Measurements from ENCODE around the gene WDR62.
A peak's percentile ranks its signal among the peaks of the same experiment; 100 is the strongest.
"Not testable (repeated sequence)": the region's sequence is repeated elsewhere in the genome, so short reads cannot be mapped to it uniquely, and the experiment has no call there.

The WDR62 gene

DNA sequence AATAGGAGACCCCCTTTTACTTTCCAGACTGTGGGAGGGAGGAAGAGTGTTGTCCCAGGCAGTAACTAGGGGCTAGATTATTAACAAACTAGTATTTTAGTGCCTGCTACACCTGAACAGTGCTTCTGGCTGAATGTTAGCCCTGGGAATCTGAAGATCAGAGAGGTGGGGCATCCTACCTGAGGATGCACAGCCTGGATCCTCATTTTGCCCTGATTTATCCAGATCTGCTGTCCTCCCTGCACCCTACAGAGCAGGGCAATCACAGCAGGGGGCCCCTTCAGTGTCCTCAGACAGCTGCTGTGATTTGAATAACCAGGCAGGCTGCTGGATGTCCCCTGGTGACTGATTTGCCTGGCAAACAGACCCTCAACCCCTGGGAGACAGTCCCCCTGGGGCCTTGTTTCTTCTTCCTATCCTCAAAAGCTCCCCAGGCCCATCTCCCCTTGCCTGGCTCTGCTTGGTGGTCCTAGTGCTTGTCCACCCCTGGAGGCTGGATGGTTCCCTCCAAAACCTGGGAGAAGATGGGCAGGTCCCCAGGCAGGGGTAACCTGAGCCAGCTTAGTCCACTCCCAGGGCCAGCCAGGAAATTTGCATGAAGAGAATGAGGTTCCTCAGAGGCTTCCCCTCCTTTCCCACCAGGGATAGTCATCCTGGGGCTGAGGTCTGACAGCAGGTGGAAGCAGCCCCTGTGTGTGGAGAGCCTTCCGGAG is 55.9 kb downstream of the WDR62 start, which contains the start of gene OVOL3:
TSS of gene OVOL3 (plus strand) at position 657 of the 713 bp plus-strand sequence. CDS start 60 bp downstream, outside the sequence.
- DNase-seq (ENCODE audit: low read depth in 2 of 2): no peak

DNA sequence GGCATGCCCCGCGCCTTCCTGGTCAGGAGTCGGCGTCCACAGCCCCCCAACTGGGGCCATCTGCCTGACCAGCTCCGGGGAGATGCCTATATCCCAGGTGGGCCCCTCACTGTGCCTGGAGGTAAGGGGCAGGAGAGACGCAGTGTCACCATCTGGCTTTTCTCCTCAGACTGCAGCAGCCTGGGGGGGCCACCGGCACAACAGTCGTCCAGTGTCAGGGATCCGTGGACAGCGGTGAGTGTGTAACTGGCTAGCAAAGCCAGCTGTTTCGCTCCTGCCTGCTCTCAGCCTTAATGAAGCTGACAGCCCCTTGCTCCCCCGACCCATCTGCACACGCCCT is 56.5 kb downstream of the WDR62 start:
- DNase-seq (ENCODE audit: low read depth in 2 of 2): no peak

DNA sequence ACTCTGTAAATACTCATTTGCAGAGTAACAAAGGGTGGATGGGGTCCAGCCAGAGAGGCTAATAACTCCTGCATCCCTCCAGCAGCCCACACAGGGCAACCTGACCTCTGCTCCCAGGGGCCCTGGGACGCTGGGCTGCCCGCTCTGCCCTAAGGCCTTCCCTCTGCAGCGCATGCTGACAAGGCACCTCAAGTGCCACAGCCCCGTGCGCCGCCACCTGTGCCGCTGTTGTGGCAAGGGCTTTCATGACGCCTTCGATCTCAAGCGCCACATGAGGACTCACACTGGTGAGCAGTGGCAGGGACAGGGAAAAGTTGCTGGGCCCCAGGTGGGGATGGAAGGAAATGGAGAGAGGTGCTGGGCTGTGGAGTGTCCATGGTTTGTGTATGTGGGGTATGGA is 58.0 kb downstream of the WDR62 start:
- no peak for DNase-seq (ENCODE audit: low read depth in 2 of 2)

DNA sequence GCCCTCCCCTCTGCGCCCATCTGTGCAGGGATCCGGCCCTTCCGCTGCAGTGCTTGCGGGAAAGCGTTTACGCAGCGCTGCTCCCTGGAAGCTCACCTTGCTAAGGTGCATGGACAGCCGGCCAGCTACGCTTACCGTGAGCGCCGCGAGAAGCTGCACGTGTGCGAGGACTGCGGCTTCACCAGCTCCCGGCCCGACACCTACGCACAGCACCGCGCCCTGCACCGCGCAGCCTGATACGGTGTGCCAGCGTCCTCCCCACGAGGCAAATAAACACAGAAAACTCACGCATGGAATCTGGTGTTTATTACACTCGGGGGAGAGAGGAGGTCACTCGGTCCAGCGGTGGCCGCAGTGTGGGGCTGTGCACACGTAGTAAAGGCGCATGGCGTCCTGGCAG is 58.7 kb downstream of the WDR62 start:
- no peak for DNase-seq (ENCODE audit: low read depth in 2 of 2)

DNA sequence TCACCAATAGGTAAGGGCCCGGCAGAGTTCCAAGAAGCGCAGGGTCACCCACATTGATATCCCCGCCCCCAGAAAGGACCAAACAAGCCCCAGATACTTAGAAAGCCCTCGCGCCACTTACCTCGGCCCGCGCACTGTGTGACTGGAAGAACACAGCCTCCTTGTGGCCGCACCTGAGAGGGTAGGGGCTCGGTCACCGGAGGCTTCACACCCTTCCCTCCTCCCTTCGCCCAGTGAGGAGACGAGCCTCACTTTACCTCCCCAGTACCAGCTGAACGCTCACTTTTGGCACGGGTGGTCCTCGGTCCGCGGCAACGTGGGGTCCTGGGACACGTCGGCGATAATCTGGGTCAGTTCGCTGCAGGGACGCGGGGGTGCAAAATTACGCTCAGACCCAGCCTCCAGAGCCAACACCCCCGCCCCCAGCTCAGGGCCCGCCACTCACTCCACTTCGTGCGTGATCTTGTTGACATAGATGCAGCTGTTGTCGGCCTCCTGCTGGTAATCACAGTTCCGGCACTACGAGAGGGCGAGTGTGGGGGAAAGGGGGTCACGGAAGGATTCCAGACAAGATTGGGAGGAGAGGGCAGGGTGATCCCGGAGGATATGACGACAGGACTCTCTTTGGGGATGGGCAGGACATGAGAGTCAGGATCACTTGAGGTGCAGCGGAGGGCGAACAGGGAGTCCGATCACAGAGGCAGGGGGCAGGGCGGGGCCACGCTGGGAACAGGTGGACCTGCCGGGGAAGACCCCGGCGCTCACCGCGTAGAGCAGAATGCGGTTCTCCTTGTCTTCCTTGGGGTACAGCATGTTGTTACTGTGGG is 59.4 kb downstream of the WDR62 start:
- DNase-seq (ENCODE audit: low read depth in 2 of 2): no peak

DNA sequence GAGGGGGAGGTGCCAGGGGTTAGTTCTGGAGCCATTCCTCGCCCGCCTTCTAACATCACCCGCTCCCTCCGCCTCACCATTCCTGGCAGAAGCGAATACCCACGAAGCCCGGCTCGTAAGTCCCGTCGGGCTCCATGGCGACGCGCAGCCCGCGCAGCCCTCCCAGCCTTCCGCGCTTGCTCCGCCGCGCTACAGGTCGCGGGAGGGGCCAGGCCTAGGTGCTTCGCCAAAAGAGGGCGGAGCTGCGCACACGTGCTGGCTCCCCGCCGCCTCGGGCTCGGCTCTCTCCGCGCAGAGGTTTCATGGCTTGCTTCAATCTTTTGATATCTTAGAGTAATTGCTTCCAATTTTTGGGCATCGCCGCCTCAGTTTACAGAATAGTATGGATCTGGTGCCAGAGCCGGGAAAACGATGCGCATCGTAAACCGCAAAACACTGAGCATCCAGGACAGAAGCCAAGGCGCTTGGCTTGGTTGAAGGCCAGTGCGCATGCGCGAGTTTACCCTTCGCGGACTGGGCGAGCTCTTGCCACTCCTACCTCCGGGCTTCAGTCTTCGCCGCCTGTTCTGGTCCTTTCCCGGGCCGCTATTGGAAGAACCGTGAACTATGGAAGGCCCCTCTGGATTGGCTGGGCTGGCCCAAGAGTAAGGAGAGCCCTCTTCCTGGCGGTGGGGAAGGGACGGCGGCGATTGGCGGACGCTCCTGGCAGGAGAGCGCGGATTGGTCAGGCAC is 60.2 kb downstream of the WDR62 start, which contains the start of gene POLR2I:
TSS of gene POLR2I (minus strand) at position 155 of the 732 bp plus-strand sequence. CDS start at position 136, 19 bp downstream.
- DNase-seq (ENCODE audit: low read depth in 2 of 2): peak; percentile 96 to 97

DNA sequence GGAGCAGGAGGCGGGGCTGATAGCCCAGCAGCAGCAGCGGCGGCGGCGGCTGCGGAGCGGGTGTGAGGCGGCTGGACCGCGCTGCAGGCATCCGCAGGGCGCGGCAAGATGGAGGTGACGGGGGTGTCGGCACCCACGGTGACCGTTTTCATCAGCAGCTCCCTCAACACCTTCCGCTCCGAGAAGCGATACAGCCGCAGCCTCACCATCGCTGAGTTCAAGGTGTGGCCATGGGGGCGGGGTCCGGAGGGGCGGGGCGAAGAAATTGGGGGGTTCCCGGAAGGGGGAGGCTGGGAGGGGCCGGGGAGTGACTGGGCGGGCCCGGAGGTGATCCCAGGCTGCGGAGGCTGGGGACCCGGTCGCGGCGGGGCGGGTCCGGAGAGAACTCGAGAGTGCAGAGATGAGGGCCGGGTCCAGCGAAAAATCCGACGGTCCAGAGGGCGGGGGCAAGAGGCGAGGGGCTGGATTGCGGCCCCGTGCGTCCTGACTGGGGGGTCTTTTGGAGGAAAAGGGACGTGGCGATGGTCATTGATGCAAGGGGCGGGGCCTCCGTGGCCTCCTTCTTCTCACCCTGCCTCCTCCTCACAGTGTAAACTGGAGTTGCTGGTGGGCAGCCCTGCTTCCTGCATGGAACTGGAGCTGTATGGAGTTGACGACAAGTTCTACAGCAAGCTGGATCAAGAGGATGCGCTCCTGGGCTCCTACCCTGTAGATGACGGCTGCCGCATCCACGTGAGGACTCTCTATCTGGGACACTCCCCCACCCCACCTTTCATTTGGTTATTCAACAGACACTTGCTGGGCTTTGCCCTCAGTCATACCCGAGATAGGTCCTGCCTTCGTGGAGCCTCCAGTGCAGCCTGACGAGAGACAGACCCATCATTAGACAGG is 61.0 kb downstream of the WDR62 start, which contains the start of gene TBCB:
TSS of gene TBCB (plus strand) at position 16 of the 891 bp plus-strand sequence. CDS start at position 109, 93 bp downstream.
- DNase-seq (ENCODE audit: low read depth in 2 of 2): peak; percentile 93 to 96

DNA sequence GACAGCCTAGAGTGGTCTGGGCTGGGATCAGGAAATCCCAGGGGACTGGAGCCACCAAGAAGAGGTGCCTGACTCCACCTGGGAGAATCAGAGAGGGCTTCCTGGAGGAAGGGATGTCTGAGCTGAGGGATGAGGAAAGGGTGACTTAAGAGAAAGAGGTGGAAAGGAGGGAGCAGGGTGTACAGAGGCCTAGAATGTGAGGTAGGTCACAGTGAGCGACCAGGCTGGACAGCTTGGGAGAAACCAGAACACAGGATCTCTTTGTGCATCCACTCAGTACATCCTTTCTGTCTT is 61.6 kb downstream of the WDR62 start:
- no peak for DNase-seq (ENCODE audit: low read depth in 2 of 2)

DNA sequence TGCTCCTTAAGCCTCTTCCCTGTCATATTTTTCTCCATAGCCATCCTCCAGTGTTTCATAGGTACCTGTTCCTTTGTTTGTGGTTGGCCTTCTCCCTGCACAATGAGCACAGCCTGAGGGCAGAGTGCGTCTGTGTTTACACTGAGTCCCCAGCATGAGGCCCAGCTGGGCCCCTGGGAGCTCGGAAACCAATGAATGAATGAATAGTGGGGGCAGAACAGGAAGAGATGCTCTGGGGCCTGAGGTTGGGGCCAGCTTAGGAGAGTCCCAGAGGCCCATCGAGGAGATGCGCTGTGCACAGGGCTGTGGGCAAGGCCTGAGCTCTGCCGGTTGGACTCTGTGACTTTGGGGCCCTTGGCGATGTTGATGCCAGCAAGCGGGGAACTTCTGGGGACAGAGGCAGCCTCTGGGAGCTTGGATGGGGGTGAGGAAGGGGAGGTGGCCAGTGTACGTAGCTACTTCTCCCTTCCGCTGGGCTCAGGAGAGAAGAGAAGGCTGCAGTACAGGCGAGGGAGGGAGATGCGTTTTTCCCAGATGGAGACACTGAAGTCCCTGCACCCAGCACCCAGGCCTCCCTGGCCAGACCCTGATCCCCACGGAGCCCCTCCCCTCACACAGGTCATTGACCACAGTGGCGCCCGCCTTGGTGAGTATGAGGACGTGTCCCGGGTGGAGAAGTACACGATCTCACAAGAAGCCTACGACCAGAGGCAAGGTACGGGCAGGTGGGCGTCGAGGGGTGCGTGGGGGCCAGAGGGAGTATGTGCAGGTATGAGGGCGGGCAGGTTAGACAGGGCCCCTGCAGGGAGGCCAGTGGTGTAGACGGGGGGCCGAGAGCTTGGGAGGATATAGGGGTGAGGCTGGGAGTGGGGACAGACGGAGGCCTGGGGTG is 65.6 kb downstream of the WDR62 start:
- no peak for DNase-seq (ENCODE audit: low read depth in 2 of 2)

DNA sequence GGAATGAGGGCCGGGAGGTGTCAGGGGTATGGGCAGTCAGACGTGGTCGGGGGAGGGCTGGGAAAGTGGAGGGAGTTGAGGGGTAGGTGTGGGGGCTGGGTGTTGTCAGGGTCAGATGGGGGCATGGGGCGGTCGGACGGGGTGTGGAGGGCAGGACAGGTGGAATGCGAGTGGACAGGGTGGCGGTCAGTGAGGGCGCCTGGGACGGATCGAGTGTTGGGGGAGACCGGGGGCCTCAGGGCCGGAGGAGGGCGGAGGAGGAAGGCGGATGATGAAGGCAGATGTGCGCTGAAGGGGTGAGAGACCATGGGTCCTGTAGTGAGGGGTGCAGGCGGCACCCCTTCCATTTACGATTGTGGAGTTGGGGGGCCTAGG is 66.3 kb downstream of the WDR62 start:
- DNase-seq (ENCODE audit: low read depth in 2 of 2): no peak

DNA sequence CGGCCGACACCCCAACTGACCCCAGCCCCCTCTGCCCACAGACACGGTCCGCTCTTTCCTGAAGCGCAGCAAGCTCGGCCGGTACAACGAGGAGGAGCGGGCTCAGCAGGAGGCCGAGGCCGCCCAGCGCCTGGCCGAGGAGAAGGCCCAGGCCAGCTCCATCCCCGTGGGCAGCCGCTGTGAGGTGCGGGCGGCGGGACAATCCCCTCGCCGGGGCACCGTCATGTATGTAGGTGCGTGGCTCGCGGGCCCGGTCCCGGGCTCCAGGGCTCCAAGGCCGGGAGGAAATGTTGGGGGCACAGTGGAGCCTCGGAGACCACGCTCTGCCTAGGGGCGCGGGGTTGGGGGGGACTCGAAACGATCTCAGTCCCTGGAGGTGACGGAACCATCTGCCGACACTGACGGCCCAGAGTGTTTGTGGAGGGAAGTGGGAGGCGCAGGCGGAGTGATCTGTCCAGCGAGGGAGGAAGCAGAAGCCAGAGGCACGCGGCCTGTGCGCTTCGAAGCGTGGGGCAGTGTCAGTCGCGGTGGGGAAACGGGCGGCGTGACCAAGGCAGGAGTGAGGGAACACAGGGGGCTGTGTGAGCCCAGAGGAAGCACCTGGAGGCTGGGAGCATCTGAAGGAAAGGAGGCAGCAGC is 66.9 kb downstream of the WDR62 start:
- no peak for DNase-seq (ENCODE audit: low read depth in 2 of 2)

DNA sequence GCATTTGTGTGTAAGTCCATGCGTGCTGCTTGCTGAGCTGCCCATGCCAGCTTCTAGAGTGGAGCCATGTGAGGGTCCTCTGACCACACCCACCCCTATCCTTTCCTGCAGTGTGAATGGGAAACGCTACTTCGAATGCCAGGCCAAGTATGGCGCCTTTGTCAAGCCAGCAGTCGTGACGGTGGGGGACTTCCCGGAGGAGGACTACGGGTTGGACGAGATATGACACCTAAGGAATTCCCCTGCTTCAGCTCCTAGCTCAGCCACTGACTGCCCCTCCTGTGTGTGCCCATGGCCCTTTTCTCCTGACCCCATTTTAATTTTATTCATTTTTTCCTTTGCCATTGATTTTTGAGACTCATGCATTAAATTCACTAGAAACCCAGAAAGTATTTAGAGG is 70.9 kb downstream of the WDR62 start:
- DNase-seq (ENCODE audit: low read depth in 2 of 2): no peak

DNA sequence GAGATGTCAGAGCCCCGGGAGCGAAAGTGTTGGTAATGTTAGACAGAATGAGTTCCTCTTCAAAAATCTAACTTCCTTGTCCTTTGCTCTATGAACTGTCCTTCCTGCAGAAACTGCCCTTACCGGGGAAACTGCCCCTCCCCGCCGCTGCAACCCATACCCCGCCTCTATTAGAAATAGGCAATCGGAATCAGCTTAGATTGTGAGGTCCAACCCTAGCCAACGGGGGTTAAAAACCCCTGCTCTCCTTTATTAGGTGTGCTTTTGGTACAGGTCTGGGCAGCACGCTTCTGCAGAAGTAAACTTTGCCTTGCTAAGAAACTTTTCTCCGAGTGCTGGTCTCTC is 73.7 kb downstream of the WDR62 start:
- DNase-seq (ENCODE audit: low read depth in 2 of 2): no peak

DNA sequence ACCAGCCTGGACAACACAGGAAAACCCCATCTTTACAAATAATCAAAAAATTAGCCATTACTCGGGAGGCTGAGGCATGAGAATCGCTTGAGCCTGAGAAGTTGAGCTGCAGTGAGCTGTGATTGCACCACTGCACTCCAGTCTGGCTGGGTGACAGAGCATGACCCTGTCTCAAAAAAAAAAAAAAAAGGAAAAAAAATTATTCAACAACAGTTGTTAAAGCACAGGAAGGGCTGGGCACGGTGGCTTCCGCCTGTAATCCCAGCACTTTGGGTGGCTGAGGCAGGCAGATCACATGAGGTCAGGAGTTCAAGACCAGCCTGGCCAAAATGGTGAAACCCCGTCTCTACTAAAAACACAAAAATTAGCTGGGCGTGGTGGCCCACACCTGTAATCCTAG is 76.5 kb downstream of the WDR62 start:
- not testable (repeated sequence) for DNase-seq (ENCODE audit: low read depth in 2 of 2)

DNA sequence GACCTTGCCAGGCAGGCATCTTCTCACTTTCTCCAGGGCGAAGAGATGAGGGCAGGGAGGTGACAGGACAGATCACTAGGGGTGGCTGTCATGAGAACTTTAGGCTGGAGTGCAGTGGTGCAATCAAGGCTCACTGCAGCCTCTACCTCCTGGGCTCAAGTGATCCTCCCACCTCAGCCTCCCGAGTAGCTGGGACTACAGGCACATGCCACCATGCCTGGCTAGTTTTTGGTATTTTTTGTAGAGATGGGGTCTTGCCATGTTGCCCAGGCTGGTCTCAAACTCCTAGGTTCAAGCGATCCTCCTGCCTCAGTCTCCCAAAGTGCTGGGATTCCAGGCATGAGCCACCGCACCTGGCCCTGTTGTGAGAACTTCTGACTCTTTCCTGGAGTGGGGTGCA is 80.2 kb downstream of the WDR62 start:
- DNase-seq (ENCODE audit: low read depth in 2 of 2): not testable (repeated sequence)

DNA sequence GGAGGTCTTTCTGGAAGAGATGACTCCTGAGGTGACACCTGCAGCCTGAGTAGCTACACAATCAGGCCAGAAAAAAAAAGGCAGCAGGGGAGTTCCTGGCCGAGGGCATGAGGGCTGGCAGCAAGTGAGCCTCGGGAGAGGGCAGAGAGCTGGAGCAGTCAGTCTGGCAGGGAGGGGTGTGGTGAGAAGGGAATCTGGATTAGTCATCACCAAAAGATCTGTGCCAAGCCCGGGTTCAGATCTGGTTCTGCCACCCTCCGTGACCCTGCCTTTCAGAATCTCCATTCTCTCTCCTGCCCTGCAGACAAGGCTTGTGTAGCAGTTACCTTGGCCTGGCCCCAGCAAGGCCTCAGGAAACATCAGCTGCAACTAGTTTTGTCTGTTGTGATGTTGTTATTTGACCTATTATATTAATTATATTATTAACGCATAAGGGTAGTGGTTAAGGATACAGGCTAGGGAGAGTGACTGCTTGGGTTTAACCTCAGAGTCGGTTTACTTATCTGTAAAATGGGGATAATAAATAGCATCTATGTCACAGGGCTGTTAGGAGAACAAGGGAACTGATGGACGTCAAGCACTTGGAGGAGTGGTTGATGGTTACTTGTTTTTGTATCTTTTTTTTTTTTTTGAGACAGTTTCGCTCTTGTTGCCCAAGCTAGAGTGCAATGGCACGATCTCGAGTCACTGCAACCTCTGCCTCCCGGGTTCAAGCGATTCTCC is 82.4 kb downstream of the WDR62 start:
- no peak for DNase-seq (ENCODE audit: low read depth in 2 of 2)

DNA sequence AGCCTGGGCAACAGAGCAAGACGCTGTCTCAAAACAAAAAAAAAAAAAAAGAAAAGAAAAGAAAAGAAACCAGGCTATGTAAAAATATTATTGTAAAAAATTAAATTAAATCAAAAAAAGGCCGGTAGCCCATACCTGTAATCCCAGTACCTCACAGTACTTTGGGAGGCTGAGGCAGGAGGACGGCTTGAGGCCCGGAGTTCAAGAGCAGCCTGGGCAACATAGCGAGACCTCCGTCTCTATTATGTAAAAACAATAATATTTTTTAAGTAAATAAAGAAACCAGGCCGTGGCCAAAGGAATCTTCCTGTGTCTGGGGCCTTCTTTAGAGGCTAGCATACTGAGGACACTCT is 84.4 kb downstream of the WDR62 start:
- no peak for DNase-seq (ENCODE audit: low read depth in 2 of 2)

DNA sequence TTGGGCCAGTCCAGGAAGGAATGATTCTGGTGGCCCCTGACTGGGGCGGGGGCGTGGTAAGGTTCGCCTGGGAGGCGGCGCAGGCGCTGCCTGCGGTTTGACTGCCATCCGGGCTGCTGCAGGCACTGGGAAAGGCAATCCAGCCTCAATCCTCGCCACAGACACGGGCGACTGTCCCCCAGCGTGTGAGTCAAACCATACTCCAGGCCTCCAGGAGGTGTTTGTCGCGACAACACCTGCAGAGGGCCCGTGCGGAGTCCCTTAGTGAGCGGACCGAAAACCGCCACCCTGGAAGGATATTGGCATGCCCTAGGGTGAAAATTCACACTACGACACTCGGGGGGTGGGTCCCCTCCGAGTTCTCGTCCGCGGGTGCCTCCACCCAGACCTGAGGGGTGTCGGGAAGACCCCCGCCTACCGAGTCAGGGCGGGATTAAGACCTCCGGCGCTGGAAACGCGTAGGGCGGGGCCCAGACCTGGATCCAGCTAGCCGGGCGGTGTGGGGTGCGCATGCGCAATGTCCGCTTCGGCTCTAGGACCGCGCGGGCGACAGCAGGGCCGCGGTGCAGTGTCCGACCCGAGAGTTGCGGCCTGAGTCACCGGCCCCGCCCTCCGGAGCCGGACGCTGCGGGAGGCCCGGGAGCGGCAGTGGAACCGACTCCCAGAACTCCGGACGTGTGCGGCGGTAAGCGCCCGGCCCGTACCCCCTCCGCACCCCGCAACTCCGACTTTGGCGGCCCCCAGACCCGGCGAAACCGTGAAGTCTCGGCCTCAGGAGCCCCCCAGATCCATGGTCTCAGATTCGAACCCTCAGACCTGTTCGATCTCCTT is 85.0 kb downstream of the WDR62 start, which contains the start of gene CAPNS1:
TSS of gene CAPNS1 (plus strand) at position 594 of the 831 bp plus-strand sequence. CDS start 946 bp downstream, outside the sequence.
- peak; percentile 79 to 89 for DNase-seq (ENCODE audit: low read depth in 2 of 2)
